ENCODE data around the gene CARD14.
A peak's percentile ranks its signal among the peaks of the same experiment; 100 is the strongest.

Gene CARD14

GRCh38 chr17:80214012-80214877 is 44.4 kb downstream of the CARD14 start:
- DNase-seq (ENCODE audit: low spot score): no peak
- ChIA-PET CTCF (no interaction called here), POLR2A (ENCODE audit: low non-redundant PET) (no interaction called here)
- TF ChIP-seq CTCF (conservative IDR thresholded peaks at IDR 0.05; ENCODE audit: low read depth): no peak
- no peak overlapping the region for H3K27ac ChIP-seq

GRCh38 chr17:80214878-80215210 is 45.0 kb downstream of the CARD14 start:
- ChIA-PET CTCF (no interaction called here), POLR2A (ENCODE audit: low non-redundant PET) (no interaction called here)
- no peak for TF ChIP-seq CTCF (conservative IDR thresholded peaks at IDR 0.05; ENCODE audit: low read depth)
- no peak overlapping the region for H3K27ac ChIP-seq
- no peak for DNase-seq (ENCODE audit: low spot score)

GRCh38 chr17:80216473-80217456 is 46.9 kb downstream of the CARD14 start:
- no peak for TF ChIP-seq CTCF (conservative IDR thresholded peaks at IDR 0.05; ENCODE audit: low read depth)
- no peak for DNase-seq (ENCODE audit: low spot score)
- POLR2A ChIA-PET (ENCODE audit: low non-redundant PET): no interaction called here
- CTCF ChIA-PET: no interaction called here
- H3K27ac ChIP-seq: no peak overlapping the region

- DNase-seq (ENCODE audit: low spot score): no peak
- peak overlapping the region; percentile 70 for H3K27ac ChIP-seq
- CTCF ChIA-PET: no interaction called here
- no peak for TF ChIP-seq CTCF (conservative IDR thresholded peaks at IDR 0.05; ENCODE audit: low read depth)
- POLR2A ChIA-PET (ENCODE audit: low non-redundant PET): no interaction called here
These were observed 48.0 kb downstream of the CARD14 start for GRCh38 chr17:80217703-80218362.

GRCh38 chr17:80218391-80218790 is 48.6 kb downstream of the CARD14 start:
- no peak for DNase-seq (ENCODE audit: low spot score)
- ChIA-PET CTCF (no interaction called here), POLR2A (ENCODE audit: low non-redundant PET) (no interaction called here)
- H3K27ac ChIP-seq: peak overlapping the region; percentile 70
- TF ChIP-seq CTCF (conservative IDR thresholded peaks at IDR 0.05; ENCODE audit: low read depth): no peak

All from RWPE1 (cell line).